Stimulated activated CD8-positive, alpha-beta memory T cell treated with anti-CD3 and anti-CD28 coated beads, Interleukin-15, amount 100 ng/mL, for 24 hours (primary cell): ENCODE results near the gene GPR137C.

ENCODE experiments used
- DNase-seq: peaks from one replicate; pipeline ENCODE4 v3.0.0-alpha.2; 2020; ENCODE audit warnings: low read depth

GPR137C gene

DNA sequence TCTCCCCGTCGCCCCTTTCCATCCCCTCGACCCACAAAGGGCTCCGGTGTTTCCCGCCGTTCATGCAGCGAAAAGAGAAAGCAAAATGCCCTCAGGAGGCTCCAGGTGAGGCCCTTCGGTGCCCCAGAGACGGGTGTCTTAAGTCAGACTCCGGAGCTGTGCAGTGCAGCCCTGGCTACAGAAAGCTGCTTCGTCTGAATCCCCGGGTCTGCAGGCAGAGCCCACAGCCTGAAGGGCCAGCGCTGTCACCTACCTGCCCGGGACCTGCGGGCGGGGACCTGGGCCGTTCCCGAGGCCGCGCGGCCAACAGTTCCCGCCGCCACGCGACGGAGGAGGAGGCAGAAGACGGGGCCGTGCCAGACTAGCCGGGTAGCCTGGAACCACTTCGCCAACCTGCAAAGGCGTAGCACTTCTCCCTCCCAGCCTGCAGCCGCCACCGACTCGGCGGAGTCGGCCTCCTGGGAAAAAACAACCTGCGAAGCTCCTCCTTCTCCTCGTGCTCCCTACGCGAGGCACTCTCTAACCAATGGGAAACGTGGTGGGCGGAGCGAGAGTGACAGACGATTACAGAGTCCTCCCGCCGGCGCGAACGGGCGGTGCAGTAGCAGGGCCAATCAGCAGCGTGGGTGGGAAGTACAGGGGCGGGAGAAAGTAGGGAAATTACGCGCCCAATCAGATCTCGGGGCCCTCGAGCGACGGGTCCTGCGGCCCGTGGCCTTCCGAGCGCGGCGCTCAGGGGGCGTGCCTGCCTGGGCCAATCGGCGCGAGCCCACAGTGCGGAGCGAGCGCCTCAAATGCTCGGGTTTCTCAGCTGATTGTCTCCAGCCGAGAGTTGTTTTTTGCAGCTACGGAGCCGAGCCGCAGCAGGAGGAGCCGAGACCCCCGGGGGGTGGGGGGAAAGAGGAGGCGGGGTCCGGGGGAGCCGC, at the start of gene GPR137C, which contains the start of gene TXNDC16:
GPR137C (plus strand) TSS at position 774 of the 926 bp plus-strand sequence. CDS start 312 bp downstream, outside the sequence.
TXNDC16 (minus strand) TSS at position 443 of the 926 bp plus-strand sequence. CDS start 8,948 bp downstream, outside the sequence.
- DNase-seq, result peak; percentile 88

DNA sequence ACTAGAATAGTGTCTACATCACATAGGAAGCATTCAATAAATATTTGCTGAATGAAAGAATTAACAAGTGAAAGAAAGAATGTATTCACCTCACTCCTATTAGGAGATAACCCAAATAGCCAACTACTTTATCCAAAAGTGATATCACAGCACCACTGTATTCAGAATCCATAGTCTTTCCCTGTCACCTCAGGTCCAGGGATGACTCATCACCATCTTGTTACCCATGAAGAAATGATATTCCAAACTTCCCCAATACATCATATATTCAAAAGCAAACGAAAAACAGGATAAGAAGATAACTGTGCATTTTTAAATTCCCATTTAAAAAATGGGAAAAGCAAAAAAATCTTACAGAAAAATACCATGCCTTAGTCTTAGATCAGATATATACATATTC, 39.4 kb upstream of the GPR137C start:
- no peak for DNase-seq

GRCh38 chr14:52514046-52514811, 38.4 kb upstream of the GPR137C start:
- no peak for DNase-seq

- no peak for DNase-seq
Measured at GRCh38 chr14:52522033-52522432, 30.6 kb upstream of the GPR137C start.

GRCh38 chr14:52522581-52523345, 29.9 kb upstream of the GPR137C start:
- DNase-seq, result no peak

DNA sequence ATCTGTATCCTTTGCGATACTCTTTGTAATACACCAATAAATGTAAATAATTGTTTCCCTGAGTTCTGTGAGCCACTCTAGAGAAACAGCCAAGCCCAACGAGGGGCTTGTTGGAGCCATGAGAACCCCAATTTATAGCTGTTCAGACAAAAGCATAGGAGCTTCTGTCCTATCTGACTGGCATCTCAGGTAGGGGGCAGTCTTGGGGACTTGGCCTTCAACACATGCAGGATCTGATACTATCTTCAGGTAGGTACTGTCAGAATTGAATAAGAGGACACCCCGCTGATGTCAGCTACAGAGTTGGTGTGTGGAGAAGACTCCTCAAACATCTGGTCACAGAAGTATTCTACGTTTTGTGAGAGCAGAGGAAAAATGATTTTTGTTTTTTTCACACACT, 25.6 kb upstream of the GPR137C start:
- no peak for DNase-seq

- no peak for DNase-seq
Measured at GRCh38 chr14:52531481-52531880, 21.2 kb upstream of the GPR137C start.

- DNase-seq, result no peak
Measured at GRCh38 chr14:52536269-52536668, 16.4 kb upstream of the GPR137C start.

GRCh38 chr14:52538623-52539022, 14.0 kb upstream of the GPR137C start:
- no peak for DNase-seq

GRCh38 chr14:52545584-52546317, 6.9 kb upstream of the GPR137C start:
- DNase-seq, result no peak

DNA sequence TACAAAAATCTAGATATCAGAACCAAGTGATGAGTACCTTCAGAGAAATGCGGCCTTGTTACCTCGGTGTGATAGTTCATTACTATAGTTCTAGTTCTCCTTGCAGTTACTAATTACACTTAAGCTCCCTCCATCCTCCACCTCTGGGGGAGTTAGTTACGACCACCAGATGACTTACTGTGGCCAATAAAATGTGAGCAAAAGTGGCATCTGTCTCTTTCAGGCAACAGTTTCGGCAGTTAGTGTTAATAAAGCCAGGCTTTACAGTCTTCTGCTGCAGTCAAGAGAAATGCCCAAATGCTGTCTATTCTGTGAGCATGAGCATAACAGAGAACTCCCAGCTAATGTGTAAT, 6.3 kb upstream of the GPR137C start:
- no peak for DNase-seq

GRCh38 chr14:52547027-52547426, 5.6 kb upstream of the GPR137C start:
- DNase-seq, result no peak

- DNase-seq, result no peak
Measured at GRCh38 chr14:52547526-52547925, 5.1 kb upstream of the GPR137C start.

GRCh38 chr14:52550661-52551060, 2.0 kb upstream of the GPR137C start:
- DNase-seq, result no peak

GRCh38 chr14:52551205-52551604, 1.4 kb upstream of the GPR137C start:
- no peak for DNase-seq

GRCh38 chr14:52551696-52552062, 957 bp upstream of the GPR137C start:
- no peak for DNase-seq

GRCh38 chr14:52553002-52553670, 500 bp downstream of the GPR137C start:
- DNase-seq, result peak; percentile 20

DNA sequence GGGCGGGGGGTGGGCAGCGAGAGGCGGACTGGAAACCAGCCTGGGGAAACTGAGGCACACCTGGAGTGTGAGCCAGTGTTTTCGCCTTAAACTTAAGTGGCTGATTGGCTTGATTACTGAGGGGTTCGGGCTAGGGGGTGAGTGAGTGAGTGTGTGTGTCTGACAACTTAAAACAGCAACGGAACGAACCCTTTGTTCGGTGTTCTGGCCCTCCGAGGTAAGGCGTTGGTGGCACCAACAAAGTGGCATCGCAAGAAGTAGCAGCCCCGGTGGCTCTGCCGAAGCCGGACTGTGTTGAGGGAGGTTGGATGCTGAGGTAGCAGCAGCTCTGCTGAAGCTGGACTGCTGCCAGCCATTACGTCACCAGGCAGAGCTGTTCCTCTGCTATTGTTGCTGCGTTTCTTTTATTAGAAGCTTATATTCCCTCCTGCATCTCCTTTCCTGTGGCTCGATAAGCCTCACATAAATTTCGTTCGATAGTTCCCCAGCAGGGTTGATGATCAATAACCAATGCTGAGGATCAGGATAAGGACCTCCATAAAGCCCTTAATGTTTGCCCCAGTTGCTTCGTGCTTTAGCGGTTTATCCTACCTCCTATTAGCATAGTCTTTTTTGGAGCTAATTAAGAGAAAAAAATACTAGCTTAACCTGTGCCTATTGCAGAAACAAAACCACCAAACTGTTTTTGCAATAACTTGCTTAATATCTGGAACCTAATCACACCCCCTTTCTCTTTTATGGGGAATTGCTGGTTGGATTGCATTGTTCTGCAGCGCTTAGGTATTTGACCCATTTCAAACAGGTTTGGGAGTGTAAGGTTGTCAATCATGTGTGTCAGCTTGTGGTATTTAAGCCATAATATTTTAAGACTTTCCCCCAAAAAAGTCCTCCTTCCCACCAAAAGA, 1.3 kb downstream of the GPR137C start:
- DNase-seq, result peak; percentile 47

- DNase-seq, result no peak
Measured at GRCh38 chr14:52558688-52559087, 6.1 kb downstream of the GPR137C start.

DNA sequence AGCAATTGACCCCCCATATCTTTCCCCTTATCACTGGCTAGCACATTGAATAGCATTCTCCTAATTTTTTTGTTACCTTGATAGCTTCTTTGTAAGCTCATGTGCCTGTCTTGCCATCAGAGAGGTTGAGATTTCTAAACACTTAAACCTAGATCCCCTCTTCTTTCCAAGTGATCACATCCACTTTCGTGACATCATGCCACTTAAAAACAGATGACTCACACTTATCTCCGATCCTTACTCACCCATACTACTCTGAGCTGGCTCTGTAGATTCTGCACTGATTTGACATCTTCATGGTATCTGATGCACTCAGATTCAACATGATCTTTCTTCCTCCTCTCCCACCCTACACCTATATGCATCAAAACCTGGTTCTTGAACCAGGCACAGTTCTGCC, 10.5 kb downstream of the GPR137C start:
- no peak for DNase-seq
